ENCODE data around the gene IRX6. TPM values are rescaled to one million over a fixed set of nuclear protein-coding genes. Genes with fewer than 3 reads are reported as not detected.

The IRX6 gene
- total and polyA plus RNA-seq, 2 experiments from 2014 or later = 0.10 TPM; not detected in 1

- Histone ChIP-seq H3K27me3 (ENCODE audit: insufficient read depth) (no peaks in the 10 kb centered on the region), H3K79me2 (replicated peaks; ENCODE audit: insufficient read depth) (no peaks in the 10 kb centered on the region), H3K27ac (ENCODE audit: low read depth) (no peak overlapping the region), H3K4me1 (ENCODE audit: insufficient read depth) (no peaks in the 10 kb centered on the region), H2AFZ (no peak overlapping the region), H4K20me1 (replicated peaks; ENCODE audit: insufficient read depth) (no peaks in the 10 kb centered on the region), H3K9me2 (ENCODE audit: insufficient read depth) (no peaks in the 10 kb centered on the region), H3F3A (replicated peaks; ENCODE audit: low read depth) (no peaks in the 10 kb centered on the region), H3K36me3 (ENCODE audit: insufficient read depth) (no peaks in the 10 kb centered on the region), H3K4me3 (no peak overlapping the region), H3K4me2 (no peak overlapping the region)
- ATAC-seq (no peak), DNase-seq (ENCODE audit: low spot score) (no peak)
- no peaks in the 10 kb centered on the region for H3K4me1 Mint-ChIP-seq
- H3K27ac Mint-ChIP-seq = no peak overlapping the region
- H3K4me3 Mint-ChIP-seq = no peak overlapping the region
- H3K27me3 Mint-ChIP-seq (ENCODE audit: insufficient read depth, low read depth, poor library complexity) = no peaks in the 10 kb centered on the region
- TF ChIP-seq EZH2 (IDR thresholded peaks at IDR 0.05; ENCODE audit: low read depth, unreplicated experiment) = no peak
- TF ChIP-seq ETS1 (IDR thresholded peaks at IDR 0.05) = no peak
- no peak for TF ChIP-seq ZNF114 (CRISPR knock-in tag; IDR thresholded peaks at IDR 0.05)
- TF ChIP-seq POLR2AphosphoS5 (IDR thresholded peaks at IDR 0.05; ENCODE audit: low read depth) = no peak
- TF ChIP-seq CREB1 (CRISPR knock-in tag; IDR thresholded peaks at IDR 0.05; ENCODE audit: low read depth) = no peak
- TF ChIP-seq STAT1 (IDR thresholded peaks at IDR 0.05; ENCODE audit: unreplicated experiment) = no peak
- H3K9me3 Mint-ChIP-seq = no peaks in the 10 kb centered on the region
- H3K36me3 Mint-ChIP-seq (ENCODE audit: low read depth) = no peaks in the 10 kb centered on the region
These were observed 27.0 kb downstream of the IRX6 start for GRCh38 chr16:55350984-55351383.

- Histone ChIP-seq H3K9me2 (ENCODE audit: insufficient read depth) (no peaks in the 10 kb centered on the region), H3F3A (replicated peaks; ENCODE audit: low read depth) (no peaks in the 10 kb centered on the region), H2AFZ (no peak overlapping the region), H3K27ac (ENCODE audit: low read depth) (no peak overlapping the region), H3K4me3 (no peak overlapping the region), H4K20me1 (replicated peaks; ENCODE audit: insufficient read depth) (no peaks in the 10 kb centered on the region), H3K27me3 (ENCODE audit: insufficient read depth) (no peaks in the 10 kb centered on the region), H3K36me3 (ENCODE audit: insufficient read depth) (no peaks in the 10 kb centered on the region), H3K79me2 (replicated peaks; ENCODE audit: insufficient read depth) (no peaks in the 10 kb centered on the region), H3K4me1 (ENCODE audit: insufficient read depth) (no peaks in the 10 kb centered on the region), H3K4me2 (no peak overlapping the region)
- H3K27ac Mint-ChIP-seq = no peak overlapping the region
- H3K27me3 Mint-ChIP-seq (ENCODE audit: insufficient read depth, low read depth, poor library complexity) = peaks cover 1% of the 10 kb centered on the region
- DNase-seq (ENCODE audit: low spot score) (no peak), ATAC-seq (no peak)
- no peaks in the 10 kb centered on the region for H3K36me3 Mint-ChIP-seq (ENCODE audit: low read depth)
- no peaks in the 10 kb centered on the region for H3K4me1 Mint-ChIP-seq
- H3K9me3 Mint-ChIP-seq = no peaks in the 10 kb centered on the region
- H3K4me3 Mint-ChIP-seq = no peak overlapping the region
- TF ChIP-seq CREB1 (CRISPR knock-in tag; IDR thresholded peaks at IDR 0.05; ENCODE audit: low read depth) (no peak), STAT1 (IDR thresholded peaks at IDR 0.05; ENCODE audit: unreplicated experiment) (no peak), NANOG (IDR thresholded peaks at IDR 0.05; ENCODE audit: borderline replicate concordance) (no peak)
These were observed 27.9 kb downstream of the IRX6 start for GRCh38 chr16:55351936-55352335.

GRCh38 chr16:55357241-55357640, 33.2 kb downstream of the IRX6 start:
- no peaks in the 10 kb centered on the region for H3K36me3 Mint-ChIP-seq (ENCODE audit: low read depth)
- ATAC-seq = no peak
- no peak overlapping the region for H3K4me3 ChIP-seq
- TF ChIP-seq ZNF462 (CRISPR knock-in tag; IDR thresholded peaks at IDR 0.05) (no peak), JUNB (IDR thresholded peaks at IDR 0.05; ENCODE audit: unreplicated experiment) (no peak), EZH2phosphoT487 (IDR thresholded peaks at IDR 0.05; ENCODE audit: unreplicated experiment) (no peak), NANOG (IDR thresholded peaks at IDR 0.05; ENCODE audit: borderline replicate concordance) (no peak)

More at GRCh38 chr16:55357241-55357640, 33.2 kb downstream of the IRX6 start:
- Mint-ChIP-seq H3K27me3 (ENCODE audit: insufficient read depth, low read depth, poor library complexity) (peaks cover 3% of the 10 kb centered on the region), H3K4me3 (no peak overlapping the region), H3K4me1 (no peaks in the 10 kb centered on the region), H3K9me3 (no peaks in the 10 kb centered on the region), H3K27ac (no peak overlapping the region)
- no peak for DNase-seq (ENCODE audit: low spot score)
- Histone ChIP-seq H4K20me1 (replicated peaks; ENCODE audit: insufficient read depth) (no peaks in the 10 kb centered on the region), H3K36me3 (ENCODE audit: insufficient read depth) (no peaks in the 10 kb centered on the region), H3K9me2 (ENCODE audit: insufficient read depth) (no peaks in the 10 kb centered on the region), H3K27ac (ENCODE audit: low read depth) (no peak overlapping the region), H3F3A (replicated peaks; ENCODE audit: low read depth) (no peaks in the 10 kb centered on the region), H3K27me3 (ENCODE audit: insufficient read depth) (no peaks in the 10 kb centered on the region), H3K79me2 (replicated peaks; ENCODE audit: insufficient read depth) (no peaks in the 10 kb centered on the region), H2AFZ (no peak overlapping the region), H3K4me2 (no peak overlapping the region), H3K4me1 (ENCODE audit: insufficient read depth) (no peaks in the 10 kb centered on the region)

Data from GM23338 (cell line).